Measurements from ENCODE around the gene SIRT2. TPM values are rescaled to one million over a fixed set of nuclear protein-coding genes. Genes with fewer than 3 reads are reported as not detected.

The SIRT2 gene
- total and polyA plus RNA-seq, 2 of the 13 experiments (the other 11 are each of a cell fraction or from before 2014, with no cell fraction given), result 22.3 to 26.1 TPM

- TF ChIP-seq ZZZ3 (CRISPR knock-in tag; IDR thresholded peaks at IDR 0.05; ENCODE audit: borderline replicate concordance), result no peak
- TF ChIP-seq, protein P1, sequence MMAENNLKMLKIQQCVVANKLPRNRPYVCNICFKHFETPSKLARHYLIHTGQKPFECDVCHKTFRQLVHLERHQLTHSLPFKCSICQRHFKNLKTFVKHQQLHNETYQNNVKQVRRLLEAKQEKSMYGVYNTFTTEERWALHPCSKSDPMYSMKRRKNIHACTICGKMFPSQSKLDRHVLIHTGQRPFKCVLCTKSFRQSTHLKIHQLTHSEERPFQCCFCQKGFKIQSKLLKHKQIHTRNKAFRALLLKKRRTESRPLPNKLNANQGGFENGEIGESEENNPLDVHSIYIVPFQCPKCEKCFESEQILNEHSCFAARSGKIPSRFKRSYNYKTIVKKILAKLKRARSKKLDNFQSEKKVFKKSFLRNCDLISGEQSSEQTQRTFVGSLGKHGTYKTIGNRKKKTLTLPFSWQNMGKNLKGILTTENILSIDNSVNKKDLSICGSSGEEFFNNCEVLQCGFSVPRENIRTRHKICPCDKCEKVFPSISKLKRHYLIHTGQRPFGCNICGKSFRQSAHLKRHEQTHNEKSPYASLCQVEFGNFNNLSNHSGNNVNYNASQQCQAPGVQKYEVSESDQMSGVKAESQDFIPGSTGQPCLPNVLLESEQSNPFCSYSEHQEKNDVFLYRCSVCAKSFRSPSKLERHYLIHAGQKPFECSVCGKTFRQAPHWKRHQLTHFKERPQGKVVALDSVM (CRISPR knock-in tag; IDR thresholded peaks at IDR 0.05), result no peak
- TF ChIP-seq AHR (CRISPR knock-in tag; IDR thresholded peaks at IDR 0.05), result no peak; the same call in 1 of the 2 replicates
- TF ChIP-seq GABPB1 (CRISPR knock-in tag; IDR thresholded peaks at IDR 0.05), result no peak; the same call in 1 of the 2 replicates
- TF ChIP-seq ELF1 (CRISPR knock-in tag; IDR thresholded peaks at IDR 0.05), result no peak
- TF ChIP-seq ZNF839 (CRISPR knock-in tag; IDR thresholded peaks at IDR 0.05; ENCODE audit: borderline replicate concordance), result no peak; the same call in 1 of the 2 replicates
- TF ChIP-seq ZNF713 (CRISPR knock-in tag; IDR thresholded peaks at IDR 0.05), result no peak; the same call in 1 of the 2 replicates
- TF ChIP-seq MTA1 (CRISPR knock-in tag; IDR thresholded peaks at IDR 0.05; ENCODE audit: borderline replicate concordance), result no peak
- TF ChIP-seq MXD3 (CRISPR knock-in tag; IDR thresholded peaks at IDR 0.05), result peak; percentile 22; the same call in 1 of the 2 replicates
- no peak for TF ChIP-seq ZNF318 (CRISPR knock-in tag; IDR thresholded peaks at IDR 0.05)
- no peak for TF ChIP-seq SCMH1 (CRISPR knock-in tag; IDR thresholded peaks at IDR 0.05; ENCODE audit: borderline replicate concordance)
- TF ChIP-seq SP4 (CRISPR knock-in tag; IDR thresholded peaks at IDR 0.05), result peak; percentile 71
- TF ChIP-seq THYN1 (CRISPR knock-in tag; IDR thresholded peaks at IDR 0.05; ENCODE audit: borderline replicate concordance, low read depth), result no peak
- TF ChIP-seq SKIL (CRISPR knock-in tag; IDR thresholded peaks at IDR 0.05; ENCODE audit: borderline replicate concordance), result no peak
- no peak for TF ChIP-seq KDM1A (CRISPR knock-in tag; IDR thresholded peaks at IDR 0.05)
Observed at GRCh38 chr19:38929929-38930775, 30.7 kb upstream of the SIRT2 start, which contains the start of gene SARS2 (continued).

All from HepG2 (cell line).